Spleen (tissue), 11 donors: ENCODE results near the gene NBL1. TPM values are rescaled to one million over a fixed set of nuclear protein-coding genes. Genes with fewer than 3 reads are reported as not detected.

Experiments used
- DNase-seq: peaks from one replicate; pipeline ENCODE4 v3.0.0-alpha.2; 2020
- H3K27ac ChIP-seq, 8 donors: fragments of 200-600 bp; sonication (generic) in 7 of 8; 1 replicate in 4 of 8; 2 replicates in 4 of 8; pipeline versions ENCODE4 v1.5.0 to v1.8.0; 2016 to 2021; ENCODE audit warnings: inconsistent platforms in 4 of 8, mild to moderate bottlenecking in 4 of 8, moderate library complexity in 1 of 8
- H3K27me3 ChIP-seq, 7 donors: fragments of 200-600 bp; sonication (generic) in 6 of 7; replicated peaks in 1 of 7; 1 replicate in 4 of 7; 2 replicates in 3 of 7; pipeline versions ENCODE4 v1.5.0 to v1.8.0; 2016 to 2021; ENCODE audit warnings: inconsistent platforms in 3 of 7, mild to moderate bottlenecking in 1 of 7
- H3K36me3 ChIP-seq, 6 donors: fragments of 200-600 bp; sonication (generic) in 5 of 6; 1 replicate in 4 of 6; 2 replicates in 2 of 6; pipeline versions ENCODE4 v1.5.0 to v1.8.0; 2016 to 2021; ENCODE audit warnings: inconsistent platforms in 2 of 6
- H3K4me1 ChIP-seq, 6 donors: fragments of 200-600 bp; sonication (generic) in 5 of 6; 1 replicate in 3 of 6; 2 replicates in 3 of 6; pipeline versions ENCODE4 v1.5.0 to v1.8.0; 2016 to 2021; ENCODE audit warnings: inconsistent platforms in 3 of 6
- H3K4me3 ChIP-seq, 8 donors: fragments of 200-600 bp; sonication (generic) in 7 of 8; 1 replicate in 4 of 8; 2 replicates in 4 of 8; pipeline versions ENCODE4 v1.5.0 to v1.8.0; 2016 to 2021; ENCODE audit warnings: inconsistent platforms in 4 of 8, mild to moderate bottlenecking in 4 of 8, moderate library complexity in 2 of 8
- H3K9me3 ChIP-seq, 8 donors: fragments of 200-600 bp; sonication (generic) in 7 of 8; 1 replicate in 4 of 8; 2 replicates in 4 of 8; pipeline versions ENCODE4 v1.5.0 to v1.8.0; 2016 to 2021; ENCODE audit warnings: inconsistent platforms in 4 of 8
- CTCF ChIP-seq, 11 experiments: fragments of 200-600 bp in 7 of 11; fragments of 450-650 bp in 4 of 11; sonication (generic) in 4 of 11; IDR thresholded peaks in 8 of 11; conservative IDR thresholded peaks in 3 of 11; 1 replicate in 7 of 11; 2 replicates in 4 of 11; pipeline versions ENCODE4 v1.4.0 to v1.8.0; 2016 to 2021; ENCODE audit warnings: antibody characterized with exemption in 11 of 11, inconsistent platforms in 4 of 11, mild to moderate bottlenecking in 1 of 11
- POLR2A ChIP-seq, 3 donors: fragments of 450-650 bp; IDR thresholded peaks; one replicate each; pipeline ENCODE4 v1.5.1; 2017; ENCODE audit warnings: antibody characterized with exemption in 3 of 3, mild to moderate bottlenecking in 1 of 3
- POLR2AphosphoS5 ChIP-seq, 3 donors: sonication (generic); formaldehyde crosslinking; IDR thresholded peaks; one replicate each; pipeline ENCODE4 v1.5.1; 2017; ENCODE audit warnings: antibody characterized with exemption in 3 of 3
- WGBS, 5 donors: extraction: QIAGEN DNeasy Blood & Tissue Kit in 3 of 5; methylation state at CpG; one replicate each; pipeline versions ENCODE4 v1.1.5 to v1.1.7; 2013 to 2018; 5-methylcytosine and 5-hydroxymethylcytosine counted together
- intact Hi-C: fragments of 100-400 bp; cut with DNase I; formaldehyde crosslinking; loops from one replicate; pipeline ENCODE4 v1.15.0; 2023; ENCODE audit warnings: low total_unique reads
- polyA plus RNA-seq, 3 donors: library from polyadenylated mRNA; stranded (reverse); fragments of 200-250 nt; gene quantifications; one replicate each; pipeline ENCODE4 v1.2.1, GENCODE V29; 2013
- total RNA-seq, 7 donors: library from RNA; depleted of rRNA in 3 of 7; stranded (reverse); fragments of >200 nt in 3 of 7; fragmentation: NEBNext Ultra II Directional in 4 of 7; extraction: Animal tissue kit (Norgen Biotek cat#: 25700) in 4 of 7; gene quantifications; one replicate each; pipeline versions ENCODE4 v1.1.0 to v1.2.1, GENCODE V29; 2016 to 2021
- donor health status: healthy with polysubstance abuse.
- donor health status: DM: no; HTN: no; CAD: no; lungs with moderate emphysema.
- donor health status: DM: no; HTN: no; CAD: no.
- donor health status: Bipolar disorder and iron deficiency.
- donor health status: healthy.
- donor health status: DM: no; HTN: no; CAD: no.
- donor health status: DM: yes; HTN: yes; CAD: no.

The NBL1 gene
- total and polyA plus RNA-seq, 10 donors, result 9.9 to 50.1 (median 17.6) TPM

GRCh38 chr1:19656780-19657466, 12.8 kb downstream of the NBL1 start:
- Histone ChIP-seq H3K4me1 (peaks cover 0 to 29% (median 13%) of the 10 kb centered on the region in 6 donors), H3K4me3 (no peak overlapping the region), H3K9me3 (no peaks in the 10 kb centered on the region), H3K27ac (no peak overlapping the region), H3K27me3 (peaks cover 0 to 17% (median 0%) of the 10 kb centered on the region in 7 donors), H3K36me3 (peaks cover 0 to 3% (median 0%) of the 10 kb centered on the region in 6 donors)
- intact Hi-C loops, result no loop called here
- TF ChIP-seq POLR2A (IDR thresholded peaks at IDR 0.05) (no peak), CTCF (IDR thresholded peaks at IDR 0.05 in 8 of 11, conservative IDR thresholded peaks at IDR 0.05 in 3 of 11) (no peak)
- no peak for DNase-seq
- WGBS, 5 donors, result 80 to 98% (median 90%) methylated on average over 13 to 15 of the region's 15 CpGs

- no peak overlapping the region for H3K4me3 ChIP-seq
- peaks cover 0 to 23% (median 0%) of the 10 kb centered on the region in 7 donors for H3K27me3 ChIP-seq
- TF ChIP-seq POLR2A (IDR thresholded peaks at IDR 0.05) (no peak), CTCF (IDR thresholded peaks at IDR 0.05 in 8 of 11, conservative IDR thresholded peaks at IDR 0.05 in 3 of 11) (no peak), POLR2AphosphoS5 (IDR thresholded peaks at IDR 0.05) (no peak)
- peaks cover 0 to 3% (median 0%) of the 10 kb centered on the region in 6 donors for H3K36me3 ChIP-seq
- intact Hi-C loops, result no loop called here
- H3K9me3 ChIP-seq, result no peaks in the 10 kb centered on the region
- WGBS, 5 donors, result 89 to 95% (median 92%) methylated on average over 6 to 10 of the region's 10 CpGs
- no peak for DNase-seq
- H3K27ac ChIP-seq, result no peak overlapping the region
- peaks cover 0 to 25% (median 11%) of the 10 kb centered on the region in 6 donors for H3K4me1 ChIP-seq
Observed at GRCh38 chr1:19657511-19657910, 13.4 kb downstream of the NBL1 start.

GRCh38 chr1:19658186-19658585, 14.1 kb downstream of the NBL1 start:
- Histone ChIP-seq H3K27me3 (peaks cover 0 to 30% (median 0%) of the 10 kb centered on the region in 7 donors), H3K4me1 (peaks cover 0 to 24% (median 9%) of the 10 kb centered on the region in 6 donors), H3K9me3 (no peaks in the 10 kb centered on the region), H3K4me3 (no peak overlapping the region), H3K36me3 (peaks cover 0 to 3% (median 0%) of the 10 kb centered on the region in 6 donors), H3K27ac (no peak overlapping the region)
- intact Hi-C loops, result no loop called here
- no peak for TF ChIP-seq POLR2A (IDR thresholded peaks at IDR 0.05)
- no peak for TF ChIP-seq POLR2AphosphoS5 (IDR thresholded peaks at IDR 0.05)
- TF ChIP-seq CTCF (IDR thresholded peaks at IDR 0.05 in 8 of 11, conservative IDR thresholded peaks at IDR 0.05 in 3 of 11), result no peak
- WGBS, 5 donors, result 91 to 93% (median 91%) methylated on average over 7 to 13 of the region's 13 CpGs
- no peak for DNase-seq

GRCh38 chr1:19661721-19662228, 17.7 kb downstream of the NBL1 start:
- peaks cover 0 to 2% (median 0%) of the 10 kb centered on the region in 6 donors for H3K36me3 ChIP-seq
- DNase-seq, result no peak
- peak in 8 of 11 experiments; percentile 33 to 72 (median 62) for TF ChIP-seq CTCF (IDR thresholded peaks at IDR 0.05 in 8 of 11, conservative IDR thresholded peaks at IDR 0.05 in 3 of 11)
- TF ChIP-seq POLR2A (IDR thresholded peaks at IDR 0.05), result no peak
- H3K27me3 ChIP-seq, result peaks cover 5 to 66% (median 30%) of the 10 kb centered on the region in 7 donors
- 14 to 20% (median 19%) methylated on average over 9 of the region's 9 CpGs for WGBS, 5 donors
- no peaks in the 10 kb centered on the region for H3K9me3 ChIP-seq
- no peak overlapping the region for H3K27ac ChIP-seq
- intact Hi-C loops, result loop anchor here (5.0 kb wide), 1 partner anchor 41 kb away; no protein-coding TSS in a partner anchor
- peaks cover 0 to 38% (median 22%) of the 10 kb centered on the region in 6 donors for H3K4me1 ChIP-seq
- H3K4me3 ChIP-seq, result no peak overlapping the region
